Fibroblast of skin of scalp (primary cell): Measurements from ENCODE around the gene UFSP2. TPM values are rescaled to one million over a fixed set of nuclear protein-coding genes. Genes with fewer than 3 reads are reported as not detected.

ENCODE experiments used
- DNase-seq: peaks from one replicate; pipeline ENCODE4 v3.0.0-alpha.2; 2013
- polyA plus RNA-seq, 2 experiments: library from polyadenylated mRNA; unstranded; fragments of 120-200 nt; gene quantifications; one replicate each; pipeline ENCODE4 v1.2.1, GENCODE V29; 2013; ENCODE audit not compliant: insufficient read length in 2 of 2

Gene UFSP2
- 35.5 TPM for polyA plus RNA-seq (2013, experiment 1 of 2; ENCODE audit: insufficient read length)
- 41.2 TPM for polyA plus RNA-seq (2013, experiment 2 of 2; ENCODE audit: insufficient read length)

GRCh38 chr4:185425647-185426352 lies at the start of gene UFSP2:
Gene UFSP2, minus strand, starts transcription at chr4:185425964. Its CDS starts 96 bp downstream, at chr4:185425868.
- peak; percentile 91 for DNase-seq

- no peak for DNase-seq
Measured at GRCh38 chr4:185473247-185473646, 47.5 kb upstream of the UFSP2 start.

GRCh38 chr4:185472103-185472542 lies 46.4 kb upstream of the UFSP2 start:
- no peak for DNase-seq

- peak; percentile 95 for DNase-seq
Measured at GRCh38 chr4:185471235-185472102, 45.7 kb upstream of the UFSP2 start, which contains the start of gene CCDC110. Gene CCDC110, minus strand, starts transcription at chr4:185471733. Its CDS starts 50 bp downstream, at chr4:185471683.

GRCh38 chr4:185470501-185471195 lies 44.9 kb upstream of the UFSP2 start:
- DNase-seq: no peak

- no peak for DNase-seq
Measured at GRCh38 chr4:185469580-185470154, 43.9 kb upstream of the UFSP2 start.

- no peak for DNase-seq
Measured at GRCh38 chr4:185468999-185469398, 43.2 kb upstream of the UFSP2 start.

GRCh38 chr4:185467991-185468390 lies 42.2 kb upstream of the UFSP2 start:
- DNase-seq: no peak

- DNase-seq: no peak
Measured at GRCh38 chr4:185467101-185467500, 41.3 kb upstream of the UFSP2 start.

GRCh38 chr4:185465707-185466106 lies 39.9 kb upstream of the UFSP2 start:
- DNase-seq: no peak

- no peak for DNase-seq
Measured at GRCh38 chr4:185464887-185465286, 39.1 kb upstream of the UFSP2 start.

GRCh38 chr4:185464183-185464582 lies 38.4 kb upstream of the UFSP2 start:
- no peak for DNase-seq

- DNase-seq: no peak
Measured at GRCh38 chr4:185463541-185463940, 37.8 kb upstream of the UFSP2 start.

- DNase-seq: no peak
Measured at GRCh38 chr4:185461565-185461964, 35.8 kb upstream of the UFSP2 start.

- DNase-seq: no peak
Measured at GRCh38 chr4:185457136-185457535, 31.4 kb upstream of the UFSP2 start.

- no peak for DNase-seq
Measured at GRCh38 chr4:185456131-185456530, 30.4 kb upstream of the UFSP2 start.

GRCh38 chr4:185445209-185445608 lies 19.4 kb upstream of the UFSP2 start:
- DNase-seq: no peak

- DNase-seq: no peak
Measured at GRCh38 chr4:185441479-185441878, 15.7 kb upstream of the UFSP2 start.

GRCh38 chr4:185437809-185438208 lies 12.0 kb upstream of the UFSP2 start:
- no peak for DNase-seq

- peak; percentile 2 for DNase-seq
Measured at GRCh38 chr4:185435466-185435865, 9.7 kb upstream of the UFSP2 start.

- DNase-seq: no peak
Measured at GRCh38 chr4:185429660-185430059, 3.9 kb upstream of the UFSP2 start.

GRCh38 chr4:185426960-185427688 lies 1.4 kb upstream of the UFSP2 start:
- no peak for DNase-seq
